Activated T-helper 1 cell treated with Interleukin-2 at 50 U/mL for 16 hours (primary cell): ENCODE measurements around the gene POLR3K.

ENCODE experiments used
- DNase-seq: peaks from one replicate; pipeline ENCODE4 v3.0.0-alpha.2; 2020; ENCODE audit warnings: low read depth

POLR3K gene

GRCh38 chr16:53346-54236 lies at the start of gene POLR3K, which contains the start of gene SNRNP25:
TSS of gene POLR3K (minus strand) at chr16:53608. CDS start at chr16:53586, 22 bp downstream.
TSS of gene SNRNP25 (plus strand) at chr16:53828. CDS start at chr16:54017, 189 bp downstream.
- DNase-seq, result peak; percentile 94

- no peak for DNase-seq
Observed at GRCh38 chr16:102060-102855, 48.9 kb upstream of the POLR3K start.

GRCh38 chr16:101586-101985 lies 48.2 kb upstream of the POLR3K start:
- no peak for DNase-seq

- no peak for DNase-seq
Observed at GRCh38 chr16:100989-101388, 47.6 kb upstream of the POLR3K start.

GRCh38 chr16:97822-98221 lies 44.4 kb upstream of the POLR3K start:
- no peak for DNase-seq

GRCh38 chr16:96935-97381 lies 43.5 kb upstream of the POLR3K start:
- peak; percentile 82 for DNase-seq

GRCh38 chr16:94918-95265 lies 41.5 kb upstream of the POLR3K start:
- no peak for DNase-seq

- no peak for DNase-seq
Observed at GRCh38 chr16:92431-93339, 39.3 kb upstream of the POLR3K start.

GRCh38 chr16:91484-91883 lies 38.1 kb upstream of the POLR3K start:
- no peak for DNase-seq

GRCh38 chr16:89391-90302 lies 36.2 kb upstream of the POLR3K start:
- no peak for DNase-seq

- DNase-seq, result no peak
Observed at GRCh38 chr16:88613-89012, 35.2 kb upstream of the POLR3K start.

GRCh38 chr16:86483-86952 lies 33.1 kb upstream of the POLR3K start:
- DNase-seq, result no peak

- no peak for DNase-seq
Observed at GRCh38 chr16:85865-86264, 32.5 kb upstream of the POLR3K start.

GRCh38 chr16:85407-85782 lies 32.0 kb upstream of the POLR3K start:
- DNase-seq, result no peak

GRCh38 chr16:84718-85406 lies 31.5 kb upstream of the POLR3K start:
- DNase-seq, result no peak

GRCh38 chr16:83781-84615 lies 30.6 kb upstream of the POLR3K start:
- DNase-seq, result no peak

GRCh38 chr16:83060-83603 lies 29.7 kb upstream of the POLR3K start:
- no peak for DNase-seq

- no peak for DNase-seq
Observed at GRCh38 chr16:79151-80054, 26.0 kb upstream of the POLR3K start.
